ENCODE data around the gene CTIF.
"Not testable (repeated sequence)": the region's sequence is repeated elsewhere in the genome, so short reads cannot be mapped to it uniquely, and the experiment has no call there.

CTIF gene

DNA sequence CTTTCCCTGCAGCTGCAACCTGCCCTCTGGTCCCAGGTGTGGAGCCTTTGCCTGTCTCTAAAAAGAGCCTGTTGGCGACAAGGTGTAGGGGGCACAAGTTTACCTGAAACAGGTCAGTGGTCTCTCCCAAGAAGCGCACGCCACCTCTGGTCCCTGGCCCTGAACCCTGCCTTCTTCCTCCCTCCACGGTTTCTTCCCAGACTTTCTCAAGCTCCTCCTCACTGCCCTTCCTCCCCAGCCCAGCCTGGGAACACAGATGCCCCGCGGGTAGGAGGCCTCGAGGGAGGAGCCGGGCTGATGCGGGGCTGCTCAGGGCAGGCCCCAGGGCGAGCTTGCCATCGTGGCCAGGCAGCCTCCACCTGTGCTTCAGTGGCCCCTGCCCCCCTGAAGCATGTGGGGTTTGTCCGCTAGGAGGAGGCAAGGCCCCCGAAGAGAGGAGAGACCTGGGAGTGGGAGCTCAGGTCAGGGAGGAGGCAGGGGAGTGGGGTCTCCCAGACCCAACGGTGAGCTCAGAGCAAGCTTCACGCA is 322.4 kb downstream of the CTIF start:
- no peak for DNase-seq

- DNase-seq = no peak
These were observed 323.3 kb downstream of the CTIF start for GRCh38 chr18:48862132-48862531.

GRCh38 chr18:48862678-48863270 is 323.9 kb downstream of the CTIF start:
- no peak for DNase-seq

- no peak for DNase-seq
These were observed 324.7 kb downstream of the CTIF start for GRCh38 chr18:48863432-48864065.

DNA sequence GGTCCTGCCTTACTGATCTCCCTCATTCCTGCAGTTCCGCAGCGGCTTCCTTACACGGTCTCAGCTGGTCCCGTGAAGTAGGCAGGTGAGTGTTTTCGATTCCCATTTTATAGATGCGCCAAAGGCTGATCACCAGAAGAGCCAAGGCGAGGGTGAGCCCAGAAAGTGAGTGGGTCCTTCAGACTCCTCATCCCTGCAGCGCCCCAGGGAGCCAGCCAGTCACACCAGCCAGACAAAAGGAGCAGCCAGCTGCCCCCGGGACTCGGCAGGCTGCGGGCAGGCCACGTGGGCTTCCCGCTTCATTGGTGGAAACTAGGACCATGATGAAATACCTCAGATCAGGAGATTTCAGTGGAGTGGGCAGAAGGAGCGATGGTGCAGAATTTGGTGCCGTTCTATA is 326.0 kb downstream of the CTIF start:
- DNase-seq = no peak

DNA sequence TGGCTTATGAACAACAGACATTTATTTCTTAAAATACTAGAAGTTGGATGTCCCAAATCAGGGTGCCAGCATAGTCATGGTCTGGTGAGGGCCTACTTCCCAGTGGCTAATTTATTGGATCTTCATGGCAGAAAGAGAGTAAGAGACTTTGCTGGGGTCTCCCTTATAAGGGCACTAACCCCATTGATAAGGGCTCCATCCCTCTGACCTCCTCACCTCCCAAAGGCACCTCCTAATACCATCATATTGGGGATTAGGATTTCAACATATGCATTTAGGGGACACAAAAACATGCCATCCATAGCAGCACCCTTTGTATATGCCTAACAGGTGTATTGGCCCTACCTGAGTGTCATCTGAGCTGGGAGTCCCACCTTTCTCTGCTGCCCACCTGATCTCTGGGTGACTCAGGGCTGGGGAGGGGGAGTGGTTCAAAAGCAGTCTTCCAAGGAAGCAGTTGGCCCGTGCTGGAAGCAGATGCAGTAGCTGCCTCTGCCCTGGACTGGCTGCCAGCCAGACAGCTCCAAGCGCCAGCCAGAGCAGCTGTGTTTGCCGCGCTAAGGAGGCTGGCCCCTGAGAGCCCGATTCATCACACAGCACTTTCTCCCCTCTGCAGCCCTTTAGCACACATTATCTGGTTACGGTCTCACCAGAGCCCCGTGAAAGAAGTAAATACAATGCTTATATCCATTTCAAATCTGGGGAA is 327.4 kb downstream of the CTIF start:
- no peak for DNase-seq

- DNase-seq = no peak
These were observed 328.0 kb downstream of the CTIF start for GRCh38 chr18:48866856-48867255.

DNA sequence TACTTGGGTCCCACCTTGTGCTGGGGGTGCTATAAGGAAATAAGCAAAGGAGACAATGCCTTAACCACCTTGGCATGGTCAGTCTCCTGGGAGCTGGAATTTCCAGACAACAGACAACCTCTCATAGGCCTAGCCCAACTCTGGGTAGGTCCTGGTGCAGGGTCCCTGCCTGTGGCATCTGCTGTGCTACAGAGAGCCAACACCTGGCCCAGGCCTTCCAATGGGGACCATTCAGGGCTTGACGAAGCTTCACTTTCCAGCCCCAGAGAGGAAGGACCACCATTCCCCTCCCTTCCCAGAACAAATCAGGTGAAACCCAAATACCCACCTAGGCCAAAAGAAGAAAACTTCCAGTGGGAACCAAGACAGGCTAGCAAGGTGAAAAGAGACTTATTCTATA is 329.1 kb downstream of the CTIF start:
- DNase-seq = no peak

DNA sequence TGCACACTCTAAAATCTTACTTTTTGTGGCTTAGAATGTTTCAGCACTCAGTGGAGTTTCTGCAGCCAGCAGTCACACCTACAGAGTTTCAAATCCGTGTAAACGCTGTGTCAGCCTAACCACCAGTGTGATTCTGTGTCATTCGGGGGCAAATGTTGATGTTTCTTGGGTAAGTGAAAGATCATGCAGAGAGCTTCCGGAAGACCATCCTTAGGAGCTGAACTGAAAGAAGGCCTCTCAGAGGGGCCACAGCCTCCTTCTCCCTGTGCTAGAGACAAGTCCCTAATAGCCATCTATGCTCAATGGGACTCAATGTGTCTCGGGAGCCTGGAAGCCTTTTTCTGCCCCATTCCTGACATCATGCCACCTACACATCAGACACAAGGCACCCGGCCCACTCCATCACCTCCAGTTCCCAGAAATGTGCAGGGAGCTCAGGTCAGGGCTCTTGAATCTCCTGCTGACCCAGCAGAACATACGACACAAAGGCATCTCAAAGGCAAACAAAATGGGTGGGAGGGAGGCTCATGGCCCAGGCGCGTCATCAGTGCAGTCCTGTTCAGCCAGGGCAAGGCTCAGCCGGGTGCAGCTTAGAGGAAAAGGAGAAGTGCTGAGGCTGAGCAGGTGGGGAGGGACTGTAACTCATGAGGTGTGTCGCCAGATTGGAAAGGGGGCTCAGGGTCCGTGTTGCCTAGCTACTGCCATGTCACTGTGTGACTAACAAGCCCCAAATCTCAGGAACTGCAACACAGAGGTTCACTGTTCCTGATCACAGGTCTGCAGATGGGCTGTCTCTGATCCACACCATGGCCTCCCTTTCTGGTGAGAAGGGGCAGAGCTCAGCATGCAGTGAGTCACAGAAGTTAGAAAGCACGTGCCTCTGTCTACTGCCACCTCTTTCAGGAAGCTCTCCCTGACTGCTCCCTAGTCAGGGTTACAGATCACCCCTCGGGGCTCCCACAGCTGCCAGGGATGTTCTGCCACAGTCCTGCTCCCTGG is 329.9 kb downstream of the CTIF start:
- peak; percentile 21 for DNase-seq

GRCh38 chr18:48869591-48869990 is 330.8 kb downstream of the CTIF start:
- DNase-seq = no peak

- DNase-seq = not testable (repeated sequence)
These were observed 332.1 kb downstream of the CTIF start for GRCh38 chr18:48870926-48871325.

DNA sequence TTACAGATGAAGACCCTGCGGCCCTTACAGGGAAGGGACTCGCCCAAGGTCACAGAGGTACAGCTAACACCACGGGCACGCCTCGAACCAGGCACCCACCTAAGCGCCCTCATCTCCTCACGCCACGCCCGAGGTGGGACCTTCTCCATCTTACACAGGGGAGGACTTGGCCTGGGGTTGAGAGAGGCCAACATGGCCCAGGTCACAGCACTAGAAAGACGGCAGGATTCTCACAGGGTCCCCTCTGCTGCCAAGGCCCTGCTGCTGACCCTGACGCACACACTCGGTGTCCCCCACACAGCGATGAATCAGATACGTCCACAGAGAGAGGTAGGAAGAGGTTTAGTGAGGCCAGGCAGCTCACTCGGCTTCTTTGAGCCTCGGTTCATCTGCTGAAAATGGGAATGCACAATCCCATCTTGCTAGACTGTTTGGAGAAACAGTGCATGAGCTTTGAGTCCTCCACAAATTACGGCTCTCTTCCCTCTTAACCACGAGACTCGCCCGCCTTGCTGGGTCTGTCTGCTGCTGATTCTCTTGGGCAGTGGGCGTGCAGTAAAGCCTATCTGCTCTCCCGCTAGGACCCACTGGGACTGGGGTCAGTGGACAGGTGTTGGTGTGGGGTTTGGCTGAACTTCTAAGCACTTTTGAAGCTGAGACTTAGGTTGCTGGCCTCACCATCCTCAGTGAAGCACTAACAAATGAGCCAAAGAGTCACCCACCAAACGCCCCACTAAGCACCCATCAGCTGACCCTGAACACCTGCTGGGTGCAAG is 332.7 kb downstream of the CTIF start:
- no peak for DNase-seq

DNA sequence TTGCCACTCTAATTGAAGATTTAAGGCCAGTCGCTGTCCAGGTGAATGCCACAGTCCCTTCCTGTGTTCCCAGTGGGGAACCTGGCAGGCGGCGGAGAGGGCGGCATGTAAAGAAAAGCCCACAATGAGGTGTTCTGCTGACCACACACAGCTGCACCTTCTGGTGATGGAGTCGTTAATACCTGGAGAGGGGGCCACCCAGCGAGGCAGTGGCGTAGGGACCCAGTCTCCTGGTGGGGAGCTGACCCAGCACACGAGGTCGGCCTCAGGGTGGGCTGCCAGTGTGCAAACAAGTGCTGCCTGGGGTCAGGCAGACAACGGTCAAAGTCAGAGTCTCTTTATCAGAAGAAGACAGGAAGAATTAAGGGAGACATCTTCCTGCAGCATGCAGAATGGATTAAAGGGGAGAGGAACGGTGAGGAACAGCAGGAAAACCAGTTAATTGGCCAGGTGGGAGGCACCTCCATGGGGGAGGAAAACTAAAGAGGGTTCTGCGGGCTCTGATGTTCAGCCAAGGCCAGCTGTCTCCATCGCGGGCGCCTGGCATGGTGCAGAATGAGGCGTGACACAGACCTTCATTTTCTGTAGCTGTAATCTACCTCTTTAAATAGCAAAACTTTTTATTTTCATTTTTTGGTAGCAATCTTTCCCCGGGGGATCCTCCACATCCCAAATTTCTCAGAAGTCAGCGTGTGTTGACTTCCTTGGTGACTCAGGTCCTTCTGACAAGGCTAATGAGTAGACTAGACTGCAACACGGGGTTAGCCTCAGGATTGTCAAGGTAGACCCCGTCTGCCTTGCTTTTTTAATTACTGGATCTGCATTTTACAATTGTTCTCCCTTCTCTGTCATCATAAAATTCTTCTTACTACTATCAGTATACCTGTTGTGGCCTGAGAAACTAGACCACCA is 333.7 kb downstream of the CTIF start:
- no peak for DNase-seq

DNA sequence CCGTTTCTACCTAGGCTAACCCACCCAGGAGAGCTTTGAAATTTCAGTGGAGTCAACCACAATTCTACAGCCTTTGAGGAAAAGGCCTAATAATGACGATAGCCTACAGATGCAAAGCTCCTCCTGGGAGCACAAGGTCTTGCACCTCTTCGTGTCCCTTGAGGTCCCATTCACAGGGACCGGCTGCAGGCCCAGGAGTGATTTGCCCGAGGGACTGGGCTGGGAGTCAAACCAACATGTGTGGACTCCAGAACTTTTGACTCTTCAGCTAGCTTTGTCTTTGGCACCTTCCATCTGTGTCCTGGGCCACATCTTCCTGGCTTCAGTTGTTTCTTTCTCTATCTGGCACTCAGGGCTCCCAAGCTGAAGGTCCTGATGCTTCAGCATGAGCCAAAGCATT is 335.4 kb downstream of the CTIF start:
- DNase-seq = no peak

GRCh38 chr18:48874701-48875162 is 335.9 kb downstream of the CTIF start:
- no peak for DNase-seq

- no peak for DNase-seq
These were observed 336.6 kb downstream of the CTIF start for GRCh38 chr18:48875314-48875941.

GRCh38 chr18:48875942-48876511 is 337.2 kb downstream of the CTIF start:
- DNase-seq = no peak

GRCh38 chr18:48876590-48876989 is 337.8 kb downstream of the CTIF start:
- DNase-seq = no peak

GRCh38 chr18:48877941-48878340 is 339.1 kb downstream of the CTIF start:
- DNase-seq = no peak

GRCh38 chr18:48878471-48878870 is 339.6 kb downstream of the CTIF start:
- no peak for DNase-seq

All from OCI-M1 (cell line).